ENCODE data around the gene RCAN1. TPM values are rescaled to one million over a fixed set of nuclear protein-coding genes. Genes with fewer than 3 reads are reported as not detected.

Gene RCAN1
- total and polyA plus RNA-seq, 2 of the 13 experiments (the other 11 are each of a cell fraction or from before 2014, with no cell fraction given): 9.4 to 34.1 TPM

DNA sequence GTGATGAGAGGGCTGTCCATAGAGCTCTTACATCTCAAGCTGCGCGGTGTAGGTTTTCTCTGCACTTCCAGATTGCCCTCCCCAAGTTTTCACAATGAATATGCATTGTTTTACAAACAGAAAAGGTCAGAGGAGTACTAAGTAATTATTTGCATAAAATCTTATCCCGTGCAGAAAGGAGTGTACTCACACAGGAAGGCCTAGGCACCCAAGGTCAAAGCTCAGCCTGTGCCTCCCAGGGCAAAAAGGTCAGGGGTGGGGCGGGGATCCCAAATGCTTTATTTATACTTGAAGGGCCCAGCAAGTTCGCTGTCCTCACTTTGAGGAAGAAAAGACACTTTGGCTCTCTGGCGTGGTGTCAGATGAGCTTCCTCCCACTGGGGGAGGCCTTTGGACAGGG is 92.6 kb downstream of the RCAN1 start (continued):
- TF ChIP-seq, protein P1, sequence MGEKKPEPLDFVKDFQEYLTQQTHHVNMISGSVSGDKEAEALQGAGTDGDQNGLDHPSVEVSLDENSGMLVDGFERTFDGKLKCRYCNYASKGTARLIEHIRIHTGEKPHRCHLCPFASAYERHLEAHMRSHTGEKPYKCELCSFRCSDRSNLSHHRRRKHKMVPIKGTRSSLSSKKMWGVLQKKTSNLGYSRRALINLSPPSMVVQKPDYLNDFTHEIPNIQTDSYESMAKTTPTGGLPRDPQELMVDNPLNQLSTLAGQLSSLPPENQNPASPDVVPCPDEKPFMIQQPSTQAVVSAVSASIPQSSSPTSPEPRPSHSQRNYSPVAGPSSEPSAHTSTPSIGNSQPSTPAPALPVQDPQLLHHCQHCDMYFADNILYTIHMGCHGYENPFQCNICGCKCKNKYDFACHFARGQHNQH (CRISPR knock-in tag; IDR thresholded peaks at IDR 0.05): no peak
- TF ChIP-seq, protein P2, sequence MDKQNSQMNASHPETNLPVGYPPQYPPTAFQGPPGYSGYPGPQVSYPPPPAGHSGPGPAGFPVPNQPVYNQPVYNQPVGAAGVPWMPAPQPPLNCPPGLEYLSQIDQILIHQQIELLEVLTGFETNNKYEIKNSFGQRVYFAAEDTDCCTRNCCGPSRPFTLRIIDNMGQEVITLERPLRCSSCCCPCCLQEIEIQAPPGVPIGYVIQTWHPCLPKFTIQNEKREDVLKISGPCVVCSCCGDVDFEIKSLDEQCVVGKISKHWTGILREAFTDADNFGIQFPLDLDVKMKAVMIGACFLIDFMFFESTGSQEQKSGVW (CRISPR knock-in tag; IDR thresholded peaks at IDR 0.05; ENCODE audit: borderline replicate concordance): no peak
- TF ChIP-seq, protein P3, sequence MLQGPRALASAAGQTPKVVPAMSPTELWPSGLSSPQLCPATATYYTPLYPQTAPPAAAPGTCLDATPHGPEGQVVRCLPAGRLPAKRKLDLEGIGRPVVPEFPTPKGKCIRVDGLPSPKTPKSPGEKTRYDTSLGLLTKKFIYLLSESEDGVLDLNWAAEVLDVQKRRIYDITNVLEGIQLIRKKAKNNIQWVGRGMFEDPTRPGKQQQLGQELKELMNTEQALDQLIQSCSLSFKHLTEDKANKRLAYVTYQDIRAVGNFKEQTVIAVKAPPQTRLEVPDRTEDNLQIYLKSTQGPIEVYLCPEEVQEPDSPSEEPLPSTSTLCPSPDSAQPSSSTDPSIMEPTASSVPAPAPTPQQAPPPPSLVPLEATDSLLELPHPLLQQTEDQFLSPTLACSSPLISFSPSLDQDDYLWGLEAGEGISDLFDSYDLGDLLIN (CRISPR knock-in tag; IDR thresholded peaks at IDR 0.05; ENCODE audit: borderline replicate concordance): no peak
- TF ChIP-seq KLF6 (CRISPR knock-in tag; IDR thresholded peaks at IDR 0.05) (no peak), SOX6 (IDR thresholded peaks at IDR 0.05) (no peak), SOX6 (CRISPR knock-in tag; IDR thresholded peaks at IDR 0.05) (peak; percentile 97), ZNF850 (CRISPR knock-in tag; conservative IDR thresholded peaks at IDR 0.05) (no peak), RBM22 (optimal IDR thresholded peaks at IDR 0.05; ENCODE audit: low read length) (peak; percentile 25), ZSCAN12 (CRISPR knock-in tag; IDR thresholded peaks at IDR 0.05) (no peak), SPEN (CRISPR knock-in tag; IDR thresholded peaks at IDR 0.05; ENCODE audit: low read depth) (no peak; the same call in 1 of the 2 replicates), SNRNP70 (IDR thresholded peaks at IDR 0.05; ENCODE audit: low read depth, low read length) (no peak), ZSCAN25 (CRISPR knock-in tag; IDR thresholded peaks at IDR 0.05) (no peak), HNRNPK (IDR thresholded peaks at IDR 0.05; ENCODE audit: low read depth, low read length, poor library complexity, severe bottlenecking) (no peak), ZNF678 (CRISPR knock-in tag; IDR thresholded peaks at IDR 0.05) (no peak), ELF3 (CRISPR knock-in tag; IDR thresholded peaks at IDR 0.05) (no peak), NR2F6 (IDR thresholded peaks at IDR 0.05) (peak; percentile 99), NR2F6 (CRISPR knock-in tag; IDR thresholded peaks at IDR 0.05) (peak; percentile 98)
- TF ChIP-seq, protein P4, sequence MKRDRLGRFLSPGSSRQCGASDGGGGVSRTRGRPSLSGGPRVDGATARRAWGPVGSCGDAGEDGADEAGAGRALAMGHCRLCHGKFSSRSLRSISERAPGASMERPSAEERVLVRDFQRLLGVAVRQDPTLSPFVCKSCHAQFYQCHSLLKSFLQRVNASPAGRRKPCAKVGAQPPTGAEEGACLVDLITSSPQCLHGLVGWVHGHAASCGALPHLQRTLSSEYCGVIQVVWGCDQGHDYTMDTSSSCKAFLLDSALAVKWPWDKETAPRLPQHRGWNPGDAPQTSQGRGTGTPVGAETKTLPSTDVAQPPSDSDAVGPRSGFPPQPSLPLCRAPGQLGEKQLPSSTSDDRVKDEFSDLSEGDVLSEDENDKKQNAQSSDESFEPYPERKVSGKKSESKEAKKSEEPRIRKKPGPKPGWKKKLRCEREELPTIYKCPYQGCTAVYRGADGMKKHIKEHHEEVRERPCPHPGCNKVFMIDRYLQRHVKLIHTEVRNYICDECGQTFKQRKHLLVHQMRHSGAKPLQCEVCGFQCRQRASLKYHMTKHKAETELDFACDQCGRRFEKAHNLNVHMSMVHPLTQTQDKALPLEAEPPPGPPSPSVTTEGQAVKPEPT (CRISPR knock-in tag; IDR thresholded peaks at IDR 0.05; ENCODE audit: low read depth): no peak
- TF ChIP-seq, protein P5, sequence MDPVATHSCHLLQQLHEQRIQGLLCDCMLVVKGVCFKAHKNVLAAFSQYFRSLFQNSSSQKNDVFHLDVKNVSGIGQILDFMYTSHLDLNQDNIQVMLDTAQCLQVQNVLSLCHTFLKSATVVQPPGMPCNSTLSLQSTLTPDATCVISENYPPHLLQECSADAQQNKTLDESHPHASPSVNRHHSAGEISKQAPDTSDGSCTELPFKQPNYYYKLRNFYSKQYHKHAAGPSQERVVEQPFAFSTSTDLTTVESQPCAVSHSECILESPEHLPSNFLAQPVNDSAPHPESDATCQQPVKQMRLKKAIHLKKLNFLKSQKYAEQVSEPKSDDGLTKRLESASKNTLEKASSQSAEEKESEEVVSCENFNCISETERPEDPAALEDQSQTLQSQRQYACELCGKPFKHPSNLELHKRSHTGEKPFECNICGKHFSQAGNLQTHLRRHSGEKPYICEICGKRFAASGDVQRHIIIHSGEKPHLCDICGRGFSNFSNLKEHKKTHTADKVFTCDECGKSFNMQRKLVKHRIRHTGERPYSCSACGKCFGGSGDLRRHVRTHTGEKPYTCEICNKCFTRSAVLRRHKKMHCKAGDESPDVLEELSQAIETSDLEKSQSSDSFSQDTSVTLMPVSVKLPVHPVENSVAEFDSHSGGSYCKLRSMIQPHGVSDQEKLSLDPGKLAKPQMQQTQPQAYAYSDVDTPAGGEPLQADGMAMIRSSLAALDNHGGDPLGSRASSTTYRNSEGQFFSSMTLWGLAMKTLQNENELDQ (CRISPR knock-in tag; IDR thresholded peaks at IDR 0.05; ENCODE audit: borderline replicate concordance): no peak
- TF ChIP-seq, protein P6, sequence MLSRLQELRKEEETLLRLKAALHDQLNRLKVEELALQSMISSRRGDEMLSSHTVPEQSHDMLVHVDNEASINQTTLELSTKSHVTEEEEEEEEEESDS (CRISPR knock-in tag; IDR thresholded peaks at IDR 0.05; ENCODE audit: borderline replicate concordance): no peak
- TF ChIP-seq, protein P7, sequence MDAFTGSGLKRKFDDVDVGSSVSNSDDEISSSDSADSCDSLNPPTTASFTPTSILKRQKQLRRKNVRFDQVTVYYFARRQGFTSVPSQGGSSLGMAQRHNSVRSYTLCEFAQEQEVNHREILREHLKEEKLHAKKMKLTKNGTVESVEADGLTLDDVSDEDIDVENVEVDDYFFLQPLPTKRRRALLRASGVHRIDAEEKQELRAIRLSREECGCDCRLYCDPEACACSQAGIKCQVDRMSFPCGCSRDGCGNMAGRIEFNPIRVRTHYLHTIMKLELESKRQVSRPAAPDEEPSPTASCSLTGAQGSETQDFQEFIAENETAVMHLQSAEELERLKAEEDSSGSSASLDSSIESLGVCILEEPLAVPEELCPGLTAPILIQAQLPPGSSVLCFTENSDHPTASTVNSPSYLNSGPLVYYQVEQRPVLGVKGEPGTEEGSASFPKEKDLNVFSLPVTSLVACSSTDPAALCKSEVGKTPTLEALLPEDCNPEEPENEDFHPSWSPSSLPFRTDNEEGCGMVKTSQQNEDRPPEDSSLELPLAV (CRISPR knock-in tag; conservative IDR thresholded peaks at IDR 0.05; ENCODE audit: low read depth): no peak
- TF ChIP-seq, protein P8, sequence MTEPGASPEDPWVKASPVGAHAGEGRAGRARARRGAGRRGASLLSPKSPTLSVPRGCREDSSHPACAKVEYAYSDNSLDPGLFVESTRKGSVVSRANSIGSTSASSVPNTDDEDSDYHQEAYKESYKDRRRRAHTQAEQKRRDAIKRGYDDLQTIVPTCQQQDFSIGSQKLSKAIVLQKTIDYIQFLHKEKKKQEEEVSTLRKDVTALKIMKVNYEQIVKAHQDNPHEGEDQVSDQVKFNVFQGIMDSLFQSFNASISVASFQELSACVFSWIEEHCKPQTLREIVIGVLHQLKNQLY (CRISPR knock-in tag; IDR thresholded peaks at IDR 0.05): no peak

Data from HepG2 (cell line).